Upper lobe of left lung (tissue), 6 donors: Measurements from ENCODE around the gene SPOCK3. TPM values are rescaled to one million over a fixed set of nuclear protein-coding genes. Genes with fewer than 3 reads are reported as not detected.
"Not testable (repeated sequence)": the region's sequence is repeated elsewhere in the genome, so short reads cannot be mapped to it uniquely, and the experiment has no call there.

ENCODE experiments used
- ATAC-seq, 2 donors: fragments of 200-7000 bp; cut with Tn5 transposase; one replicate each; pipeline ENCODE4 v1.9.1; 2022; ENCODE audit warnings: mild to moderate bottlenecking in 2 of 2, moderate library complexity in 2 of 2; ENCODE audit not compliant: low FRiP score in 2 of 2
- DNase-seq, 2 donors: peaks; one replicate each; pipeline ENCODE4 v3.0.0-alpha.2; 2019 to 2020
- H3K27ac ChIP-seq, 4 donors: fragments of 200-600 bp; sonication (generic); one replicate each; pipeline ENCODE4 v1.5.1; 2016 to 2019
- H3K27me3 ChIP-seq, 4 donors: fragments of 200-600 bp; sonication (generic); one replicate each; pipeline ENCODE4 v1.5.1; 2017 to 2019
- H3K36me3 ChIP-seq, 4 donors: fragments of 200-600 bp; sonication (generic); one replicate each; pipeline ENCODE4 v1.5.1; 2016 to 2019
- H3K4me1 ChIP-seq, 4 donors: fragments of 200-600 bp; sonication (generic); one replicate each; pipeline ENCODE4 v1.5.1; 2018 to 2019
- H3K4me3 ChIP-seq, 4 donors: fragments of 200-600 bp; sonication (generic); one replicate each; pipeline ENCODE4 v1.5.1; 2017 to 2019; ENCODE audit warnings: mild to moderate bottlenecking in 2 of 4, moderate library complexity in 1 of 4
- H3K9me3 ChIP-seq, 4 donors: fragments of 200-600 bp; sonication (generic); one replicate each; pipeline ENCODE4 v1.5.1; 2018 to 2019
- CTCF ChIP-seq, 6 experiments: fragments of 450-650 bp in 4 of 6; fragments of 200-600 bp in 2 of 6; sonication (generic) in 2 of 6; IDR thresholded peaks; one replicate each; pipeline ENCODE4 v1.5.1; 2016 to 2019; ENCODE audit warnings: antibody characterized with exemption in 6 of 6
- EP300 ChIP-seq, 4 donors: sonication (generic); formaldehyde crosslinking; IDR thresholded peaks; one replicate each; pipeline ENCODE4 v1.5.1; 2017; ENCODE audit warnings: antibody characterized with exemption in 4 of 4, control low read depth in 2 of 4
- POLR2A ChIP-seq, 4 donors: fragments of 450-650 bp; IDR thresholded peaks; one replicate each; pipeline ENCODE4 v1.5.1; 2016 to 2017; ENCODE audit warnings: antibody characterized with exemption in 4 of 4, mild to moderate bottlenecking in 2 of 4
- POLR2AphosphoS5 ChIP-seq, 2 donors: sonication (generic); formaldehyde crosslinking; IDR thresholded peaks; one replicate each; pipeline ENCODE4 v1.5.1; 2017; ENCODE audit warnings: antibody characterized with exemption in 2 of 2
- WGBS, 2 donors: methylation state at CpG; one replicate each; pipeline ENCODE4 v1.1.5; 2017 to 2018; 5-methylcytosine and 5-hydroxymethylcytosine counted together
- total RNA-seq, 6 donors: library from RNA; depleted of rRNA in 4 of 6; stranded (reverse); fragments of >200 nt in 4 of 6; gene quantifications; one replicate each; pipeline versions ENCODE4 v1.1.0 to v1.2.1, GENCODE V29; 2016 to 2021
- donor health status: DM: no; HTN: no; CAD: no; lungs with moderate emphysema.
- donor health status: DM: no; HTN: yes; CAD: no; lungs with severe emphysema.

SPOCK3 gene
- total RNA-seq, 6 donors from 2014 or later, result 0.15 to 5.2 (median 0.22) TPM; not detected in 2

GRCh38 chr4:166802346-166802745 lies 431.9 kb downstream of the SPOCK3 start:
- H3K4me3 ChIP-seq, result no peak overlapping the region
- H3K4me1 ChIP-seq, result no peaks in the 10 kb centered on the region
- H3K36me3 ChIP-seq, result no peaks in the 10 kb centered on the region
- no peaks in the 10 kb centered on the region for H3K9me3 ChIP-seq
- no peaks in the 10 kb centered on the region for H3K27me3 ChIP-seq
- DNase-seq, result no peak
- ATAC-seq, result no peak
- WGBS, 2 donors, result 63 to 73% methylated on average over 4 of the region's 4 CpGs
- no peak for TF ChIP-seq POLR2AphosphoS5 (IDR thresholded peaks at IDR 0.05)
- TF ChIP-seq POLR2A (IDR thresholded peaks at IDR 0.05), result no peak
- no peak for TF ChIP-seq EP300 (IDR thresholded peaks at IDR 0.05)
- no peak for TF ChIP-seq CTCF (IDR thresholded peaks at IDR 0.05)
- no peak overlapping the region for H3K27ac ChIP-seq

- TF ChIP-seq POLR2AphosphoS5 (IDR thresholded peaks at IDR 0.05), result no peak
- no peak for TF ChIP-seq EP300 (IDR thresholded peaks at IDR 0.05)
- TF ChIP-seq CTCF (IDR thresholded peaks at IDR 0.05), result no peak
- TF ChIP-seq POLR2A (IDR thresholded peaks at IDR 0.05), result no peak
- Histone ChIP-seq H3K4me3 (no peak overlapping the region), H3K27ac (no peak overlapping the region), H3K9me3 (no peaks in the 10 kb centered on the region), H3K36me3 (no peaks in the 10 kb centered on the region), H3K27me3 (no peaks in the 10 kb centered on the region), H3K4me1 (no peaks in the 10 kb centered on the region)
- no peak for DNase-seq
- ATAC-seq, result no peak
- WGBS, 2 donors, result 49 to 63% methylated on average over 3 of the region's 3 CpGs
These were observed 436.2 kb downstream of the SPOCK3 start for GRCh38 chr4:166798126-166798525.

- Histone ChIP-seq H3K4me3 (no peak overlapping the region), H3K27me3 (no peaks in the 10 kb centered on the region), H3K9me3 (no peaks in the 10 kb centered on the region), H3K36me3 (no peaks in the 10 kb centered on the region), H3K4me1 (no peaks in the 10 kb centered on the region), H3K27ac (no peak overlapping the region)
- no peak for TF ChIP-seq POLR2AphosphoS5 (IDR thresholded peaks at IDR 0.05)
- TF ChIP-seq CTCF (IDR thresholded peaks at IDR 0.05), result no peak
- no peak for TF ChIP-seq POLR2A (IDR thresholded peaks at IDR 0.05)
- TF ChIP-seq EP300 (IDR thresholded peaks at IDR 0.05), result no peak
- DNase-seq (no peak), ATAC-seq (no peak)
These were observed 456.5 kb downstream of the SPOCK3 start for GRCh38 chr4:166777760-166778159.

- H3K9me3 ChIP-seq, result peaks cover 0 to 7% (median 0%) of the 10 kb centered on the region in 4 donors
- H3K36me3 ChIP-seq, result no peaks in the 10 kb centered on the region
- no peak overlapping the region for H3K27ac ChIP-seq
- TF ChIP-seq POLR2A (IDR thresholded peaks at IDR 0.05) (no peak), EP300 (IDR thresholded peaks at IDR 0.05) (no peak), CTCF (IDR thresholded peaks at IDR 0.05) (no peak), POLR2AphosphoS5 (IDR thresholded peaks at IDR 0.05) (no peak)
- H3K4me1 ChIP-seq, result no peaks in the 10 kb centered on the region
- DNase-seq, result no peak
- no peak overlapping the region for H3K4me3 ChIP-seq
- no peak for ATAC-seq
- no peaks in the 10 kb centered on the region for H3K27me3 ChIP-seq
These were observed 471.3 kb downstream of the SPOCK3 start for GRCh38 chr4:166763018-166763417.

GRCh38 chr4:166741742-166742141 lies 492.6 kb downstream of the SPOCK3 start:
- ATAC-seq, result no peak
- 97 to 100% methylated on average over 1 of the region's 1 CpG for WGBS, 2 donors
- Histone ChIP-seq H3K4me3 (no peak overlapping the region), H3K4me1 (no peaks in the 10 kb centered on the region), H3K27ac (no peak overlapping the region), H3K9me3 (peaks cover 0 to 8% (median 0%) of the 10 kb centered on the region in 4 donors), H3K27me3 (no peaks in the 10 kb centered on the region), H3K36me3 (no peaks in the 10 kb centered on the region)
- TF ChIP-seq EP300 (IDR thresholded peaks at IDR 0.05) (no peak), POLR2AphosphoS5 (IDR thresholded peaks at IDR 0.05) (no peak), CTCF (IDR thresholded peaks at IDR 0.05) (no peak), POLR2A (IDR thresholded peaks at IDR 0.05) (no peak)
- DNase-seq, result no peak

GRCh38 chr4:166739215-166739614 lies 495.1 kb downstream of the SPOCK3 start:
- 92 to 94% methylated on average over 4 of the region's 4 CpGs for WGBS, 2 donors
- not testable (repeated sequence) for H3K36me3 ChIP-seq, H3K4me1 ChIP-seq, H3K27me3 ChIP-seq, DNase-seq, H3K9me3 ChIP-seq, H3K4me3 ChIP-seq, ATAC-seq, H3K27ac ChIP-seq
